ENCODE data around the gene PTPN14.
"Not testable (repeated sequence)": the region's sequence is repeated elsewhere in the genome, so short reads cannot be mapped to it uniquely, and the experiment has no call there.

Gene PTPN14

GRCh38 chr1:214404571-214405213 lies 146.7 kb downstream of the PTPN14 start:
- in situ Hi-C loops (cut with MboI; ENCODE audit: low sequenced_read_pairs): no loop called here

- in situ Hi-C loops (cut with MboI; ENCODE audit: low sequenced_read_pairs): no loop called here
Measured at GRCh38 chr1:214404154-214404553, 147.2 kb downstream of the PTPN14 start.

GRCh38 chr1:214403431-214403830 lies 148.0 kb downstream of the PTPN14 start:
- in situ Hi-C loops (cut with MboI; ENCODE audit: low sequenced_read_pairs): no loop called here

- in situ Hi-C loops (cut with MboI; ENCODE audit: low sequenced_read_pairs): no loop called here
Measured at GRCh38 chr1:214402613-214403083, 148.8 kb downstream of the PTPN14 start.

DNA sequence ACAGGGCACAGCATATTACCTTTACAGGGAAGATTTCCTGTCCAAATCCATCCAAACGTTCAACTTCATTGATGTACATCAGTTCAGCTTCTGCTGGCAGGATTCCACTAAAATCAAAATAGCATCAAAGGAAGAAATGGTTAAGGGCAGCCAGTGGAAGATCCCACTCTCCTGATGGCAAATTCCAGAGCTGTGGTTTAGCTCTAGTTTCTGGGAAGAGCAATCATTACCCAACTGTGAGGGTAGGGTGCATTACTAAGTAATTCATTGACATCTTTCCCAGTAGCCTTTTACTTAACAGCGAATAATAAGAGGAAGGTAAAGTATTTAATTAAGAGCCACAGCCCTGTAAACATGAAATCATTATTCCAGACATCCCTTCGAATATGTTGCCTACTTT lies 149.7 kb downstream of the PTPN14 start:
- in situ Hi-C loops (cut with MboI; ENCODE audit: low sequenced_read_pairs): no loop called here

DNA sequence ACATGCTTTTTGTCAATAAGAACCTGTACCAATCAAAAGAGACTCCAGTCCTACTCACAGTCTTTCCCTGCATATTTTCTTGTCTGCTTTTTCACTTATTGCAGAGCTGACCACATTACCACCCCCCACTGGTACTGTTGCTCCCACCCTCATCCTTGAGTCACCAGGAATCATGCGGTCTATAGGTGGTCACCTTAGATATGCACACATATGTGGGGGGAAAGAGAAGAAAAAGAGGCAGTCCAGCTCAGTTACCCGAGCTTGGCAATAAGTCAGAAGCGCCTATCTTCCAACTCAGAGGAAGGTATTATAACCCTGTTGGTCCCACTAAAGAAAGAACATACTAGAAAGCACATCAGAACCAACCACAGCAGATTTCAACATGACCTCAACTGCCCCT lies 151.3 kb downstream of the PTPN14 start:
- in situ Hi-C loops (cut with MboI; ENCODE audit: low sequenced_read_pairs): no loop called here

- in situ Hi-C loops (cut with MboI; ENCODE audit: low sequenced_read_pairs): no loop called here
Measured at GRCh38 chr1:214398490-214398889, 152.9 kb downstream of the PTPN14 start.

GRCh38 chr1:214397497-214397896 lies 153.9 kb downstream of the PTPN14 start:
- in situ Hi-C loops (cut with MboI; ENCODE audit: low sequenced_read_pairs): no loop called here

GRCh38 chr1:214396330-214396729 lies 155.1 kb downstream of the PTPN14 start:
- in situ Hi-C loops (cut with MboI; ENCODE audit: low sequenced_read_pairs): no loop called here

- in situ Hi-C loops (cut with MboI; ENCODE audit: low sequenced_read_pairs): not testable (repeated sequence)
Measured at GRCh38 chr1:214394569-214394968, 156.8 kb downstream of the PTPN14 start.

DNA sequence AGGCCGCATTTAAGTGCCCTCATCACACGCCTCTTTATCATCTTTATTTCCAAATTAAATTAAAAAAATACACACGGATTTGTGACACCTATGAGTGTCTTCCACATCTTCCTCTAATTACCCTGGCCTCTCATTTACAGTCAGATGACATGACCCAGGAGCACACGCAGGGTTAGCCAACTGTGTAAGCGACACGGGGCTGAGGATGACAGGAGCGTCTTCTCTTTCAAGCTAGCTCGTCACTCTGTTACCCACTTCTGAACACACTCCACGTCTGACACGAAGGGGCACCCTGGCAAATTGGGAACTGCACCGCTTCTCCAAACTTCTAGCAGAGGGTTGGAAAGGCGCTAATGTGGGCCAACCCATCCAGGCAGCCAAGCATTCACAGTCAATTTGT lies 158.3 kb downstream of the PTPN14 start:
- in situ Hi-C loops (cut with MboI; ENCODE audit: low sequenced_read_pairs): no loop called here

- in situ Hi-C loops (cut with MboI; ENCODE audit: low sequenced_read_pairs): no loop called here
Measured at GRCh38 chr1:214391873-214392645, 159.3 kb downstream of the PTPN14 start.

- in situ Hi-C loops (cut with MboI; ENCODE audit: low sequenced_read_pairs): no loop called here
Measured at GRCh38 chr1:214389734-214390133, 161.7 kb downstream of the PTPN14 start.

DNA sequence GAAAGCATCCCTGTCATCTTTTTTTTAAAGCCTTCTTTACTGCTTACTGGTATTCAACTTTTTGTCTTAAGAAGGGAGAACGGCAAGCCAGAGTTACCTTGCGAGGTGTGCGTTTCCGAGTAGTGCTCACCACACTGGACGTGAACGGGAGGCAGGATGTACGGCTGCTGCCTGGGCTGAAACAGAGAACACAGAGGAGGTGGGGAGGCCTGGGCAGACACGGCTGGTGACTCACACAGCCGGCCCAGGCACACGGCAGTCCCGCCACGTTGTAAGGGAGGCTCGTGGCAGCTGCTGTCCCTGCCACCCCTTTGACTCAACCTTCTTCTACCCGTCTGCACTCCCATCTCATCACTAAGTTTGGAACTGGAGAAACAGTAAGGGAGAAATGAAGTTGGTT lies 164.7 kb downstream of the PTPN14 start:
- in situ Hi-C loops (cut with MboI; ENCODE audit: low sequenced_read_pairs): no loop called here

DNA sequence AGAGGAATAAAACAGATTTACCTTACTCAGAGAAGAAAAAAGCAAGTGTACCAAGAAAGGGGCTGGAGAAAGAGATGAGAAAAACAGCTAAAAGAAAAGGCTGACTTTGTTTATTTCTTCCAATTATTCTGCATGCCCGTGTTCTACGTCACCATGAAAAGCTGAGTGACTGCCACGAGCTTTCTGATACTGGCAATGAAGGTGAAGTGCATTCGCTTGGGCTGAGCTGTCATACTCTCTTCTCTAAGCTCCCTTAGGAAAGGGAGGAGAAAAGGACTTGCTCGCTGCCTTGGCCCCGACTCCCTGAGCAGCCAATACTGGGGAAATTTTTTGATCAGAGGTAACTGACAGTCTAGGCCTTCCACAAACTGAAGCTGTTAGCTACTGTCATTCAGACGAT lies 165.1 kb downstream of the PTPN14 start:
- in situ Hi-C loops (cut with MboI; ENCODE audit: low sequenced_read_pairs): no loop called here

DNA sequence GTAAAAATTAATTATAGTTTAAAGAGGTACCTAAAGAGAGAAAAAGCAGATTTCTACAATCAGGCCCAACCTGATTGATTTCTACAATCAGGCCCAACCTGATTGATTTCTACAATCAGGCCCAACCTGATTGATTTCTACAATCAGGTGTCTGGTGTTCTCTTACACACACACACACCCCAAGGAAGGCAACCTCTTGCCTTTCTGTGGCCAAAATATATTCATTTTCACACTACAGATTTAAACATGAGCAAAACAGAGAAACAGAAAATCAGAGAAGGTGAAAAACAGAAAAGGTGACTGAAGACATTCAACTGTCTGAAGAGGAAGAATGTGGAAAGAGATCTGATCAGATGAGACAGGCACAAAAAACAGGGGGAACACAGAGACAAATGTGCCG lies 166.0 kb downstream of the PTPN14 start:
- in situ Hi-C loops (cut with MboI; ENCODE audit: low sequenced_read_pairs): no loop called here

DNA sequence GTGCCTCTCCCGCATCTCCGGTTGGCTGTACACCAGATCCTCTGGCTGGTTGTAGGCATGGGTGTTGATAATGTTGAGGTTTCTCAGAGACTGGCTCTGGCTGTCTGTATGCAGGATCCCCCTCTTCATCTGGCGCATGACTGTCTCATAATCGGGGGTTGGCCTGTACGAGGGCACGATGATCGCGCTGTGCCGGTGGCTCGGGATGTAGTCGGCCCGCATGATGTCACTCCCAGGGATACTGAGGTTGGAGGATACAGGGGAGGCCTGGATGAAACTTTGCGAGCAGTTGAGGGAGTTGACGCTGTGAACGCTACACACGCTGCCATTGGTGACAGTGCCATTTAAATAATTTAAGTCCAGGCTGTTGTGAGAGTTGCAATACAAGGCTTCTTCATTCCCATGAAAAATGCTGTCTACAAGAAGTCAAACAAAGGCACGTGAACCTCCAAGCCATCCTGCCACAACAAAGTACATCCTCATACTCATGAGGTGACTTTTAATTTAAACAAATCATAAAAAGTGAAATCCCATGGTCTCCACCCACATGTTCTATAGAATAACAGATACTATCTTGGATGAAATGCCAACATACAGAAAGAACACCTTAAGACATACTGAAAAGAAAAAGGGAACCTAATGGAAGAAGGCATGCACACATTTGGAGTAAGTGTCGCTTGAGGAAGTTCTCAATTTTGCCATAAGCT lies 166.9 kb downstream of the PTPN14 start:
- in situ Hi-C loops (cut with MboI; ENCODE audit: low sequenced_read_pairs): no loop called here

- in situ Hi-C loops (cut with MboI; ENCODE audit: low sequenced_read_pairs): no loop called here
Measured at GRCh38 chr1:214383381-214384372, 167.7 kb downstream of the PTPN14 start.

GRCh38 chr1:214380986-214381695 lies 170.3 kb downstream of the PTPN14 start:
- in situ Hi-C loops (cut with MboI; ENCODE audit: low sequenced_read_pairs): no loop called here

GRCh38 chr1:214380396-214380795 lies 171.0 kb downstream of the PTPN14 start:
- in situ Hi-C loops (cut with MboI; ENCODE audit: low sequenced_read_pairs): no loop called here

Measured in HL-60/S4 treated with retinoic acid at 250 ng/mL for 4 days and 3 days (cell line).